GM19043 (cell line): ENCODE results near the gene CTSC.
"Not testable (repeated sequence)": the region's sequence is repeated elsewhere in the genome, so short reads cannot be mapped to it uniquely, and the experiment has no call there.

Experiments used
- ATAC-seq: cut with Tn5 transposase; IDR thresholded peaks from one replicate; pipeline ENCODE4 v1.9.1; 2021; ENCODE audit warnings: low read depth; ENCODE audit not compliant: unreplicated experiment

CTSC gene

DNA sequence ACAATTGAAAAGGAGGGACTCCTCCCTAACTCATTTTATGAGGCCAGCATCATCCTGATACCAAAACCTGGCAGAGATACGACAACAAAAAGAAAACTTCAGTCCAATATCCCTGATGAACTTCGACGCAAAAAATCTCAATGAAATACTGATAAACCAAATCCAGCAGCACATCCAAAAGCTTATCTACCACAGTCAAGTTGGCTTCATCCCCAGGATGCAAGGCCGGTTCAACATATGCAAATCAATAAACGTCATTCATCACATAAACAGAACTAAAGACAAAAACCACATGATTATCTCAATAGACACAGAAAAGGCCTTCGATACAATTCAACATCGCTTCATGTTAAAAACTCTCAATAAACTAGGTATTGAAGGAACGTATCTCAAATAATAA, 14.7 kb downstream of the CTSC start:
- not testable (repeated sequence) for ATAC-seq

DNA sequence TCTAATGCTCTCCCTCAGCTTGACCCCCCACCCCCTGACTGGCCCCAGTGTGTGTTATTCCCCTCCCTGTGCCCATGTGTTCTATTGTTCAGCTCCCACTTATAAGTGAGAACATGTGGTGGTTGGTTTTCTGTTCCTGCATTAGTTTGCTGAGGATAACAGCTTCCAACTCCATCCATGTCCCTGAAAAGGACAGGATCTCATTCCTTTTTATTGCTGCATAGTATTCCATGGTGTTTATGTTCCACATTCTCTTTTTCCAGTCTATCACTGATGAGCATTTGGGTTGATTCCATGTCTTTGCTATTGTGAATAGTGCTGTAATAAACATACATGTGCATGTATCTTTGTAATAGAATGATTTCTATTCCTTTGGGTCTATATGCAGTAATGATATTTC, 16.1 kb downstream of the CTSC start:
- ATAC-seq = not testable (repeated sequence)

DNA sequence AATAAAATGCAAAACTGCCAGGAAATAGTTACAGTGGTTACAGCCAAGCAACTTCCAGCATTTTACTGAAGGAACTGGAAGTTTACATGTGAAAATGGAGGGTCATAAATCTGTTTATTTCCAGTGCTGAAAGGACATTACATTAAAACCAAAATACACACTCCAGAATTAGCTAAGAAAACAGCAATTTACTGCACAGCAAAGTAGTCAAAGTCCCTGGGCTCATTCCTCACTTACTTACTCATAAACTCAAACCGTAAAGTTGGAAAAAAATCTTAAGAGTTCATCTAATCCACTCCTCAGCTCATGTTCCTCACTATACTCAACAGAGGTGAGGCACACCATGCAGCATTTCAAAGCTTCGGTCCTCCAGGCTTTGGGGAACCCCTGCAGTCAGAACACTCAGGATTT, 17.4 kb downstream of the CTSC start:
- ATAC-seq = no peak

DNA sequence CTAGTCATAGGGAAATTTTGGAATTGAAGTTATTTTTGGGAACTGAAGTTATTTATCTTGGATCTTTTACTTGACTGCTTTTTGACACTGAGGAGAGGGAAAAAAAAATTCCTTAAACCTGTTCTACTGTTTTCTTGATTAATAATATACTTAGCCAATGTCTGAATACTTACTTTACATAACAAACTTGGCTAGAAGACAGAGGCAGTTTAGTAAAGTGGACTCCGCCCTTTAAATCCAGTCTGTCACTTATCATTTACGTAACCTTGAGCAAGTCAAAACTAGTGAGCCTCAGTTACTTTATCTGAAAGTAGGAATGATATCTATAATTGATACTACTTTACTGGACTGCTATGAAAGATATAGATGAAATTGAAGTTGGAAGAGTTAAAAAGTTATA, 19.5 kb downstream of the CTSC start:
- ATAC-seq = no peak

DNA sequence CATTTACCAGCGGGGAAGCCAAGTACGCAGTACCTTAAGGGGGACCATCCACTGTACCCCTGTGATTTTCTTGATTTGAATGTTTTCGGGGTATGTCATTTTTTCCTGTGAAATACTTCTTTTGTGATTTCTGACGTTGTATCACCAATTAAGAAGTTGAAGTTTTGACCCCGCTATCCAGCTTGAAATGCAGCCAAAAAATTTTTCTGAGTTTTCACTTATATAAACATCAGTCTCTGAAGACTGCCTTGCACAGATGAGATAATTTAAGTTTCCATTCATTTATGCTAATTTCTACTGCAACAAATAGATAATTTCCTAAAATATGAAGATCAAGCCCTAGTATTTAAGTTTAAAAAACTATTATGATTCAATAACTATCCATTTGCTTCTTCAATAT, 20.0 kb downstream of the CTSC start:
- no peak for ATAC-seq

DNA sequence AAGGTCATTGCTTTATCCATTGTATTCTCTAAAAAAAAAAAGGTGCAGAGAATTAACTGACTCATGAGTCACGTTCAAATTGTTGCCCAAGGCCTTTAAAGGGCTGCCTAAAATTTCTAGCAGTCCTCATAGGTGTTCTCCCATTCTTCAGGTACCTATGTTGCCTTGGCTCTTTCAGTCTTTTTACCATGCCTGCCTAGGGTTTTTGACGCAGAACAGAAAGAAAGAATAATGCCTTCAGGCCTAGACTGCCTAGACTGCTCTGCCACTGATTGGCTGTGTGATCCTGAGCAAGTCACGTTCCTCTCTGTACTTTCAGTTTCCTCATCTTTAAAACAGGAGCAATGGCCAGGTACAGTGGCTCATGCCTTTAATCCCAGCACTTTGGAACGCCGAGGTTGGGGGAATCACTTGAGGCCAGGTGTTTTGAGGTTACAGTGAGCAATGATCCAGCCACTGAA, 21.5 kb downstream of the CTSC start:
- no peak for ATAC-seq

GRCh38 chr11:88315015-88315414, 22.5 kb downstream of the CTSC start:
- ATAC-seq = no peak

- no peak for ATAC-seq
These were observed 24.1 kb downstream of the CTSC start for GRCh38 chr11:88313441-88313840.

DNA sequence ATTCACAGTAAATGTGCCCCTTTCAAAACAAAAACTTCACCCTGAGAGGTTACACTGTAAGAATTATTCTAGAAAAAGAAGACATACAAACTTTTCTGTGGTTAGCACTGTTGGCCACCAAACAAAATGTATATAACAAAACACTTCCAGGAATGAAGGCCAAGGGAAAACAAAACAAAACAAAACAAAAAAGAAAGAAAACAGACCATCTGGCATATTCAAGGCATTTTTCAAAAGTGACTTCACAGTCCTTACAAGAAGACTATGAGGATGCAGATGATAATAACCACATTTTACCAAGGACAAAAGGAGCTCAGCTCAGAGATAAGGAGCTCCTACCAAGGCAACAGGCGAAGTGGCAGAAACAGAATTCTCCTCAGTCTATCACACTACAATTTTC, 24.9 kb downstream of the CTSC start:
- ATAC-seq = no peak

DNA sequence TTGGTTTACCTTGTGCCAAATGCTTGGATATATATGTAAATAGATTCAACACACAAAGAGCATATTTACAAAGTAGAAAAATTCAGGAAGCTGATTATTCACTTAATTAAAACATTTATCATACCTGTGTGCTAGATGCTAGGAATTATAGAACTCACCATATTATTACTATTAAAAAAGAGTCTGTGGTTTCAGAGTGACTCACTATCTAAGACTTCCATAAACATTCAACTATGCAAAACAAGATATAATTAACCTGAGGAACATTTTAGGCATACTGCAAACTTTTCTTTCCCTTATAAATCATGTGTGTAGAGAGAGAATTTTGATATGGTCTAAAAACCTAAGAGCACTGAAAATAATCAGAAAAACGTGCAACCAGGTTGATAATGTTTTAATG, 27.3 kb downstream of the CTSC start:
- no peak for ATAC-seq

DNA sequence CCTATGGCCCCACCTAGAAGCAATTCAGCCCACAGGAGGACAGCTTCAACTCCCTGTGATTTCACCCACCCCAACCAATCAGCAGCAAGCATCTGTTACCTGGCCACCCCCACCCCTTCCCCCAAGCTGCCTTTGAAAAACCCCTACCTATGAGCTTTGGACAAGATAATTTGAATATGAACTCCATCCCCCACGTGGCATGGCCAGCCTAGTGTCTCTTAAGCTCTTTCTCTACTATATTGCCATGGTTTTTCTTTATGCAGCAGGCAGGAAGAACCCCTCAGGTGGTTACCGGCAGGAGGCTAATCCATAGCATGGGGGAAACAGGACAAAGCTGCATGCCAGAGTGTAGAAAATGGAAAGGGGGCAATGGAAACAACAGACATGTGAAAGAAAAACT, 29.0 kb downstream of the CTSC start:
- ATAC-seq = no peak

DNA sequence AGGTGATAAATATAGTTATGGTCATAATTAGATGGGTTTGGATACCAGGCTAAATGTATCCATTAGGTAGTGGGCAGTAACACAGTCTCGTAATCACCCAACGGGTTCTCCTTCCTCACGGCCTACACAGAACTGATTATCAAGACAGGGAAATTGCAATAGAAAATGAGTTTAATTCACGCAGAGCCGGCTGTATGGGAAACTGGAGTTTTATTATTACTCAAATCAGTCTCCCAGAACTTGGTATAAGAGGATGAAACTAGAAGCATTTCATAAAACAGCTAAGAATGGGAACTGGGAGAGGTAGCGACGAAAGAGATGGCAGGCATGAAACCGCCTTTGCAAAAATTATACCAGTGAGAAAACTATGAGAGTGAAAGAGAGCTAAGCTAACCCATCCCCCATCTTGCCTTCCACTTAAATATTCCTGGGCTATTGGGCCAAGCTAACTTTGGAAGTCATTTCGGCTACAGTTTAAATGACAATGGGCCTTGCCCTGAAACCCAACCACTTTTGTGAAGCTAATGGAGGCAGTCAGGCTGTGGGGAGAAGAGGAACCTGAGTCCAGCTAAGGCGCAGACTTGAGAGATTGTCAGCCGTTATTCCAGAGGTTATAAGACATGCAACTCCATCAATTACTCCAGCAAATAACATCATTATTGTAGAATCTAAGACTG, 29.6 kb downstream of the CTSC start:
- ATAC-seq = peak; percentile 52

DNA sequence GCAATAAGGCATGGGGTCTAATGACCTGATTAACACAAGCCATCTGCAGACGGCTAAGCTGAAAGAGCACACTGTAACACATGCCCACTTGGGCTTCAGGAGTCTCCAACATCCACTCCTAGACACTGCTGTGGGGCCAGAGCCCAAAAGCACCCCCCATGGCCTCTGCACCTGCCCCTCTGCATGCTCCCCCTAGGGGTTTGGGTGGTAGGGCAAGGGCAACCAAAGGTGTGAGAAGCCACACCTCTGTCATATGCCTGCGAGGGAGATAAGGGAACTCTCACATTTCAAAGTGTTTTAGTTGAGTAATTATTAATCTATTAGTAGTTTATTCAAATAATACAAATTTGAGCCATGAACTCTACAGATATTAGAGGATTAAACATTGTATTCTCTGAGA, 30.8 kb downstream of the CTSC start:
- ATAC-seq = no peak

GRCh38 chr11:88305430-88305829, 32.1 kb downstream of the CTSC start:
- ATAC-seq = no peak

GRCh38 chr11:88304352-88304751, 33.2 kb downstream of the CTSC start:
- ATAC-seq = no peak

DNA sequence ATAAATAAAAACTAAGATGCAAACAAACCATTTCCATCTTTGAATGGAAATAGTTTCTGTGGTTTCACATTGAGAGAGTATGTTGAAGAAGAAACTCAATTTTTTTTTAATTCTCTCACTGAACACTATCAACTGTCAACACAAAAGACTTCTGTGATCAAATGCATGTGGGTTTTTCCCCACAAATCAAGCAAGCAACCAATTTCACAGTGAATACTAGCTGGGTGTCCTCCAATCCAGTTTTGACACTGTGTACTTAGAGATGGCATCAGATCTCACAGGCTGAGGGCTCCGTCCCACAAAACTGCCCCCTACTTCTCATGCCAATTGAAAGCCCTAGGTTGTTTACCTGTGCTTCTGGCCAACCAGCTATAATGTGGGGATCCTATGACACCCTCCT, 34.5 kb downstream of the CTSC start:
- no peak for ATAC-seq

- peak; percentile 50 for ATAC-seq
These were observed 35.9 kb downstream of the CTSC start for GRCh38 chr11:88301488-88302140.

DNA sequence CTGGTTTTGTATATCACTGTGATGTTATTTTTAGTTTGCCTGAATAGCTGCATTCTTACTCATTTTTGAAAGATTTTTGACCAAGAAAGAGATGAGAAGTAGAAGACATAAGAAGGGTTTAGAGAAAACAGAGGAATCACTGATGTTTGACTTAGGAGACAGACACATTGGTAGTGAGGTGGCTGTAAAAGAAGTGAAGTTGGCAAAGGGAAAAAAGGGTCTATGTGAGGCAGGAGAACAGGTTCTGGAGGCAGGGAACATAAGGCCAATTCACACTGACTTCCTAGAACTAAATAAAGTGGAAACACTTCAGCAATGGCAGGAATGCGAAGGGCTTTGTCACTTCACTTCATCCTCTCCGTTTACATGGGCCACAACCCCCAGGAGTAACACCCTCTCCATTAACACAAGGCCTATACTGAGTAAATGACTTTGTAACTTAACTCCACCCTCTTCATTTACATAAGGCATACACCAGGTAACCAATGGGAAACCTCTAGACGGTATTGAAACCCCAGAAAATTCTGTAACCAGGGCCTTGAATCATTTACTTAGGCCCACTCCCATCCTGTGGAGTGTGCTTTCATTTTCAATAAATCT, 36.5 kb downstream of the CTSC start:
- peak; percentile 85 for ATAC-seq

DNA sequence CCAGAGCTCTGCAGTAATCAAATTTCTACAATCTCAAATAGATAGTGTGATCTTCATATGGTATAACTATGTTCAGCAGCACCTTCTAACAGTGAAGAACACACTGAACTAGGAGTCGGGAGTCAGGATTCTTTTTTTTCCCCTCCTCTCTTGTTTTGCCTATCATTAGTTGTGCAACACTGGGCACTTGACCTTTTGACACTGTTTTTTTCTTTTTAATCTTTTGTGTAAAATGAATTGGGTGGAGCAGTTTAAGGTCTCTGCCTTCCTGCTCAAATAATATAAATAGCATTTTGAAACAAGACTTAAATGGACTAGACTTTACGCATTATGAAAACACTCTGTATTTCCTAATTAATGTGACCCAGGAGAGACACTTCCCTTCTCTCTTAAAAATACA, 39.7 kb downstream of the CTSC start:
- ATAC-seq = no peak

DNA sequence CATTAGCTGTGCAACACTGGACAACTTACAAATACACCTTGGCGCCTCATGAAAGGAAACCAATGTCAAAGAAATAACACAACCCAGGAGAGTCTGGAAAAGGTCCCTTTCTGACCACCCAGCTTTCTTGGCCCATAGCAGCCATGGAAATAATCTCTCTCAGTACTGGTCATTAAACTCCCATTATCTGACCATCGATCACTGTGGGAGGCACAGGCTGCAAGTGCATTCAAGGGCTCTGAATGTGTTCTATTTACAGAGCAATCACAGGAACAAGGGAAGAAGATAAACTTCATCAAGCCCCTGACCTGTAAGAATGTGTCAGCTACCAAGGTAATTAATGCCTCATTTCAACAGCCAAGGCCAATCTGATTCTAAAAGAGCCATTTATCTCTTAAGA, 40.1 kb downstream of the CTSC start:
- no peak for ATAC-seq

DNA sequence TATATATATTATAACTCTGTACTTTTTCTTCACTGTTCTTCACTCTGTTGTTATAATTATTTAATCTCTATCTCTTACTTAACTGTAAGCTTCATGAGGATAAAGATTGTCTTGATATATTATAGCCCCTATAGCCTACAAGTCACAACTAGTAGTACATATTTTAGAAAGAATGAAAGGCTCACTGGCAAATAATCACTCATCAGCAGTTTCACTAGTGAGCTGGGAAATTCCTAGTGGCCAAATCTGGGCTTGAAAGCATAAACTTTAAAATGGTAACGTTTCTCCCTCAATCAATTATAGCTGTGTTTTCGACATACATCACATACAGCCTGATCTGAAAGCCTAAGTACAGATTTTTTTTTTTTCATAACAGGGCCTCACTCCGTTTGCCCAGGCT, 42.5 kb downstream of the CTSC start:
- ATAC-seq = no peak

DNA sequence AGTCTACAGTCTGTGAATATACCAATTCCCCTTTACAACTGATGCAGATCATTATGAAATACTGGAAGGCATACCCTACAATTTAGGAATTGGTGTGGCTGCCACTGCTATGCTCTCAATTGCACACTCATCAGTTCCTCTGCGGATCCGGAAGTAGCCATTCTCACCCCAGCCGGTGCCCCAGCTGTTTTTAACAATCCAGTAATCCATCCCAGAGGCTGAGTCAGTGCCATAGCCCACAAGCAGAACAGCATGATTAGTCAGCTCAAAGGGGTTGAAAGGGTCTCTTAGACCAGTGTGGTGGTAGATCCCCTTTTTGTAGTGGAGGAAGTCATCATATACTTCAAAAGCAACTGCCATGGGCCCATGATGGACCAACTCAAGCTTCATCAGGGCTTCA, 43.6 kb downstream of the CTSC start:
- no peak for ATAC-seq
